Measurements from ENCODE around the gene IRAK1. TPM values are rescaled to one million over a fixed set of nuclear protein-coding genes. Genes with fewer than 3 reads are reported as not detected.

IRAK1 gene
- total and polyA plus RNA-seq, 9 of the 15 experiments (the other 6 are each of a cell fraction or from before 2014, with no cell fraction given): 11.6 to 261 (median 91.6) TPM

GRCh38 chrX:154028502-154029184 lies 8.9 kb upstream of the IRAK1 start (continued):
- TF ChIP-seq ZBTB40 (IDR thresholded peaks at IDR 0.05) (no peak), ZBTB40 (CRISPR knock-in tag; IDR thresholded peaks at IDR 0.05) (no peak), RUNX1 (IDR thresholded peaks at IDR 0.05; ENCODE audit: low read depth) (no peak), ZNF224 (CRISPR knock-in tag; IDR thresholded peaks at IDR 0.05) (no peak), TCF3 (CRISPR knock-in tag; IDR thresholded peaks at IDR 0.05) (no peak), MECOM (CRISPR knock-in tag; IDR thresholded peaks at IDR 0.05) (no peak), NCOA2 (IDR thresholded peaks at IDR 0.05; ENCODE audit: partially characterized antibody in 2 of 2) (no peak), ZC3H4 (CRISPR knock-in tag; IDR thresholded peaks at IDR 0.05; ENCODE audit: borderline replicate concordance) (no peak), ZNF398 (CRISPR knock-in tag; IDR thresholded peaks at IDR 0.05) (no peak)
